H1 (cell line): Measurements from ENCODE around the gene DGCR8. TPM values are rescaled to one million over a fixed set of nuclear protein-coding genes. Genes with fewer than 3 reads are reported as not detected.

Source experiments
- CTCF ChIA-PET: fragments of 300-600 bp; sonication (Branson Sonifier 250); formaldehyde crosslinking; loops from one replicate; lab custom pipeline; 2021; ENCODE audit not compliant: partially characterized antibody; lab: Charles Lee
- POLR2A ChIA-PET: fragments of 300-600 bp; sonication (Branson Sonifier 250); formaldehyde crosslinking; loops from one replicate; lab custom pipeline; 2021; ENCODE audit warnings: inconsistent platforms; ENCODE audit not compliant: partially characterized antibody; lab: Charles Lee
- DNase-seq, 2 experiments: peaks; one replicate each; pipeline versions ENCODE4 v3.0.0 to v3.0.0-alpha.2; 2010 to 2022; ENCODE audit warnings: low spot score in 2 of 2, low read depth in 1 of 2, mixed read lengths in 1 of 2
- FAIRE-seq: peaks from 2 replicates; lab custom pipeline; 2011; peaks lifted over from hg19 to GRCh38; lab: Jason Lieb, UNC
- H2AFZ ChIP-seq: 2 replicates; pipeline ENCODE4 v1.8.1; 2012; ENCODE audit warnings: low read length, inconsistent platforms
- H2AK5ac ChIP-seq: 2 replicates; pipeline ENCODE4 v1.6.1; 2013; ENCODE audit warnings: low read depth, low read length
- H2BK120ac ChIP-seq: replicated peaks from 2 replicates; pipeline ENCODE3; 2013; ENCODE audit warnings: low read depth, low read length, inconsistent platforms
- H2BK12ac ChIP-seq: 2 replicates; pipeline ENCODE4 v1.6.1; 2013; ENCODE audit warnings: low read depth, low read length
- H2BK15ac ChIP-seq: 2 replicates; pipeline ENCODE4 v1.6.1; 2013; ENCODE audit warnings: low read length
- H2BK20ac ChIP-seq: 2 replicates; pipeline ENCODE4 v1.6.1; 2013; ENCODE audit warnings: low read length
- H2BK5ac ChIP-seq: 2 replicates; pipeline ENCODE4 v1.6.1; 2013; ENCODE audit warnings: low read depth, low read length
- H3K14ac ChIP-seq: 2 replicates; pipeline ENCODE4 v1.6.1; 2013; ENCODE audit warnings: inconsistent platforms; ENCODE audit not compliant: insufficient read length
- H3K18ac ChIP-seq: 2 replicates; pipeline ENCODE4 v1.6.1; 2013; ENCODE audit warnings: low read length; ENCODE audit errors: extremely low read depth
- H3K23ac ChIP-seq: 2 replicates; pipeline ENCODE4 v1.6.1; 2013; ENCODE audit warnings: inconsistent platforms; ENCODE audit not compliant: insufficient read length
- H3K23me2 ChIP-seq: 2 replicates; pipeline ENCODE4 v1.6.1; 2013; ENCODE audit warnings: low read depth, low read length
- H3K27ac ChIP-seq: 2 replicates; pipeline ENCODE4 v1.6.1; 2011; ENCODE audit warnings: low read depth, low read length, inconsistent platforms
- H3K27me3 ChIP-seq, 4 experiments: replicated peaks in 1 of 4; 1 replicate in 1 of 4; 2 replicates in 3 of 4; pipeline versions ENCODE4 v1.6.1 to v1.8.1; 2011 to 2013; ENCODE audit warnings: low read length in 3 of 4, mild to moderate bottlenecking in 3 of 4, inconsistent platforms in 2 of 4, mixed read lengths in 2 of 4, moderate library complexity in 1 of 4; ENCODE audit not compliant: control insufficient read depth in 3 of 4, insufficient read depth in 3 of 4; ENCODE audit errors: extremely low read depth in 1 of 4
- H3K36me3 ChIP-seq, 4 experiments: 2 replicates each; pipeline versions ENCODE4 v1.6.1 to v1.8.1; 2011 to 2013; ENCODE audit warnings: mild to moderate bottlenecking in 4 of 4, low read length in 3 of 4, moderate library complexity in 2 of 4, control low read depth in 1 of 4, inconsistent platforms in 1 of 4; ENCODE audit not compliant: insufficient read depth in 4 of 4, control insufficient read depth in 2 of 4
- H3K4ac ChIP-seq: replicated peaks from 2 replicates; pipeline ENCODE3; 2013; ENCODE audit warnings: low read length, low read depth, mixed read lengths, inconsistent platforms; ENCODE audit not compliant: insufficient read length
- H3K4me1 ChIP-seq, 4 experiments: replicated peaks in 1 of 4; 1 replicate in 1 of 4; 2 replicates in 3 of 4; pipeline versions ENCODE4 v1.6.1 to v1.8.1; 2011 to 2013; ENCODE audit warnings: low read length in 3 of 4, inconsistent platforms in 2 of 4, mixed read lengths in 1 of 4; ENCODE audit not compliant: insufficient read depth in 4 of 4, control insufficient read depth in 3 of 4
- H3K4me2 ChIP-seq, 2 experiments: 2 replicates each; pipeline versions ENCODE4 v1.6.1 to v1.8.1; 2011 to 2013; ENCODE audit warnings: low read depth in 2 of 2, low read length in 2 of 2, control low read depth in 1 of 2, inconsistent platforms in 1 of 2, mild to moderate bottlenecking in 1 of 2; ENCODE audit not compliant: insufficient read depth in 1 of 2
- H3K4me3 ChIP-seq, 4 experiments: fragments of 200-600, 300-600 bp in 1 of 4; sonication (generic), shearing (Covaris generic), sonication (Bioruptor Twin) in 1 of 4; 2 replicates each; pipeline versions ENCODE4 v1.5.1 to v1.8.1; 2011 to 2016; ENCODE audit warnings: low read length in 4 of 4, low read depth in 3 of 4, control low read depth in 2 of 4, inconsistent platforms in 2 of 4, mild to moderate bottlenecking in 2 of 4, mixed read lengths in 1 of 4, moderate library complexity in 1 of 4; ENCODE audit not compliant: insufficient read depth in 2 of 4; ENCODE audit errors: extremely low read depth in 1 of 4
- H3K56ac ChIP-seq: replicated peaks from 2 replicates; pipeline ENCODE3; 2013; ENCODE audit warnings: low read depth, mild to moderate bottlenecking, mixed read lengths, low read length, inconsistent platforms; ENCODE audit not compliant: insufficient read length
- H3K79me1 ChIP-seq: 2 replicates; pipeline ENCODE4 v1.6.1; 2013; ENCODE audit warnings: low read depth, low read length, control low read depth
- H3K79me2 ChIP-seq, 2 experiments: 2 replicates each; pipeline versions ENCODE4 v1.6.1 to v1.8.1; 2012 to 2013; ENCODE audit warnings: low read length in 2 of 2, mild to moderate bottlenecking in 2 of 2, inconsistent platforms in 1 of 2; ENCODE audit not compliant: insufficient read depth in 2 of 2, control insufficient read depth in 1 of 2
- H3K9ac ChIP-seq, 4 experiments: replicated peaks in 1 of 4; 1 replicate in 1 of 4; 2 replicates in 3 of 4; pipeline versions ENCODE4 v1.6.1 to v1.8.1; 2011 to 2013; ENCODE audit warnings: low read depth in 3 of 4, low read length in 3 of 4, control low read depth in 2 of 4, mild to moderate bottlenecking in 2 of 4, moderate library complexity in 2 of 4, inconsistent platforms in 1 of 4; ENCODE audit errors: extremely low read depth in 1 of 4
- H3K9me3 ChIP-seq, 2 experiments: 2 replicates each; pipeline versions ENCODE4 v1.6.1 to v1.8.1; 2012 to 2013; ENCODE audit warnings: mild to moderate bottlenecking in 2 of 2, moderate library complexity in 2 of 2, control low read depth in 1 of 2, inconsistent platforms in 1 of 2, low read depth in 1 of 2, low read length in 1 of 2, mixed read lengths in 1 of 2; ENCODE audit not compliant: insufficient read depth in 2 of 2
- H4K20me1 ChIP-seq, 2 experiments: replicated peaks in 1 of 2; 2 replicates each; pipeline versions ENCODE3 to v1.8.1; 2011 to 2013; ENCODE audit warnings: inconsistent platforms in 2 of 2, low read length in 2 of 2, mild to moderate bottlenecking in 1 of 2; ENCODE audit not compliant: insufficient read depth in 2 of 2, control insufficient read depth in 1 of 2
- H4K5ac ChIP-seq: 2 replicates; pipeline ENCODE4 v1.6.1; 2013; ENCODE audit warnings: low read length, low read depth, mixed read lengths, inconsistent platforms; ENCODE audit not compliant: insufficient read length
- H4K8ac ChIP-seq: 2 replicates; pipeline ENCODE4 v1.8.0; 2013; ENCODE audit warnings: mild to moderate bottlenecking, moderate library complexity, low read length, inconsistent platforms; ENCODE audit not compliant: insufficient read depth; ENCODE audit errors: extremely low read depth
- H4K91ac ChIP-seq: replicated peaks from 2 replicates; pipeline ENCODE3; 2013; ENCODE audit warnings: low read length, mixed read lengths, inconsistent platforms; ENCODE audit not compliant: insufficient read length
- CBX8 ChIP-seq: fragments of 300-800, 300-1000 bp; sonication (generic); IDR thresholded peaks from 2 replicates; pipeline ENCODE4 v1.7.1; 2016; ENCODE audit warnings: low read depth, low read length, borderline replicate concordance
- CEBPB ChIP-seq: IDR thresholded peaks from 2 replicates; pipeline ENCODE4 v1.6.1; 2012; ENCODE audit warnings: low read depth, low read length
- CHD2 ChIP-seq: IDR thresholded peaks from 2 replicates; pipeline ENCODE4 v1.6.1; 2012; ENCODE audit warnings: low read length, improper control_type of control experiment
- CTBP2 ChIP-seq: IDR thresholded peaks from 2 replicates; pipeline ENCODE4 v1.7.0; 2011; ENCODE audit warnings: borderline replicate concordance, mild to moderate bottlenecking, moderate library complexity, mixed read lengths, low read length; ENCODE audit not compliant: insufficient read depth, insufficient read length
- HDAC6 ChIP-seq: IDR thresholded peaks from one replicate; pipeline ENCODE4 v1.7.1; 2012; ENCODE audit warnings: low read depth, mild to moderate bottlenecking, inconsistent platforms, low read length, moderate library complexity
- JUND ChIP-seq: IDR thresholded peaks from 2 replicates; pipeline ENCODE4 v1.6.1; 2011; ENCODE audit warnings: mild to moderate bottlenecking, improper control_type of control experiment, low read length
- KDM1A ChIP-seq: fragments of 200-600, 300-600 bp; sonication (generic); IDR thresholded peaks from 2 replicates; pipeline ENCODE4 v1.7.1; 2016; ENCODE audit warnings: mild to moderate bottlenecking, low read length, borderline replicate concordance
- RAD21 ChIP-seq, 2 experiments: IDR thresholded peaks in 1 of 2; conservative IDR thresholded peaks in 1 of 2; 2 replicates each; pipeline ENCODE4 v1.6.1; 2011; ENCODE audit warnings: low read depth in 2 of 2, low read length in 2 of 2, improper control_type of control experiment in 1 of 2, inconsistent platforms in 1 of 2, mild to moderate bottlenecking in 1 of 2, moderate library complexity in 1 of 2
- SIX5 ChIP-seq: IDR thresholded peaks from 2 replicates; pipeline ENCODE4 v1.6.1; 2011; ENCODE audit warnings: mild to moderate bottlenecking, low read depth, low read length
- TCF12 ChIP-seq: IDR thresholded peaks from 2 replicates; pipeline ENCODE4 v1.6.1; 2011; ENCODE audit warnings: low read depth, mild to moderate bottlenecking, low read length
- YY1 ChIP-seq: IDR thresholded peaks from 2 replicates; pipeline ENCODE4 v1.6.1; 2011; ENCODE audit warnings: low read depth, mild to moderate bottlenecking, low read length
- WGBS, 2 experiments: shearing (Covaris generic) in 1 of 2; methylation state at CpG; one replicate each; pipeline versions ENCODE4 v1.1.6 to v1.1.7; 2013 to 2015; ENCODE audit warnings: low lambda C conversion rate in 2 of 2, mixed read lengths in 2 of 2, inconsistent platforms in 1 of 2, low coverage in 1 of 2, missing lambda C conversion rate in 1 of 2; ENCODE audit not compliant: insufficient replicate concordance in 2 of 2, insufficient coverage in 1 of 2, insufficient read length in 1 of 2; ENCODE audit errors: extremely low coverage in 1 of 2, missing lambda C conversion rate in 1 of 2; 5-methylcytosine and 5-hydroxymethylcytosine counted together
- polyA plus RNA-seq, 7 experiments: library from polyadenylated mRNA; depleted of rRNA in 3 of 7; stranded (reverse) in 5 of 7; unstranded in 2 of 7; fragments of >200 nt in 5 of 7; fragments of 200-250 nt in 2 of 7; gene quantifications; 1 replicate in 5 of 7; 2 replicates in 1 of 7; 4 replicates in 1 of 7; pipeline versions ENCODE4 v1.2.1 to v1.2.3, GENCODE V29; 2011 to 2013; ENCODE audit warnings: missing spikeins in 2 of 7, mixed read lengths in 2 of 7
- total RNA-seq: library from RNA; stranded (reverse); fragmentation: NEBNext Ultra II Directional; extraction: Animal tissue kit (Norgen Biotek cat#: 25700); gene quantifications from 2 replicates; pipeline ENCODE4 v1.2.1, GENCODE V29; 2021

Gene DGCR8
- total and polyA plus RNA-seq, 2 of the 8 experiments (the other 6 are each of a cell fraction or from before 2014, with no cell fraction given), result 23.7 to 43.7 TPM

DNA sequence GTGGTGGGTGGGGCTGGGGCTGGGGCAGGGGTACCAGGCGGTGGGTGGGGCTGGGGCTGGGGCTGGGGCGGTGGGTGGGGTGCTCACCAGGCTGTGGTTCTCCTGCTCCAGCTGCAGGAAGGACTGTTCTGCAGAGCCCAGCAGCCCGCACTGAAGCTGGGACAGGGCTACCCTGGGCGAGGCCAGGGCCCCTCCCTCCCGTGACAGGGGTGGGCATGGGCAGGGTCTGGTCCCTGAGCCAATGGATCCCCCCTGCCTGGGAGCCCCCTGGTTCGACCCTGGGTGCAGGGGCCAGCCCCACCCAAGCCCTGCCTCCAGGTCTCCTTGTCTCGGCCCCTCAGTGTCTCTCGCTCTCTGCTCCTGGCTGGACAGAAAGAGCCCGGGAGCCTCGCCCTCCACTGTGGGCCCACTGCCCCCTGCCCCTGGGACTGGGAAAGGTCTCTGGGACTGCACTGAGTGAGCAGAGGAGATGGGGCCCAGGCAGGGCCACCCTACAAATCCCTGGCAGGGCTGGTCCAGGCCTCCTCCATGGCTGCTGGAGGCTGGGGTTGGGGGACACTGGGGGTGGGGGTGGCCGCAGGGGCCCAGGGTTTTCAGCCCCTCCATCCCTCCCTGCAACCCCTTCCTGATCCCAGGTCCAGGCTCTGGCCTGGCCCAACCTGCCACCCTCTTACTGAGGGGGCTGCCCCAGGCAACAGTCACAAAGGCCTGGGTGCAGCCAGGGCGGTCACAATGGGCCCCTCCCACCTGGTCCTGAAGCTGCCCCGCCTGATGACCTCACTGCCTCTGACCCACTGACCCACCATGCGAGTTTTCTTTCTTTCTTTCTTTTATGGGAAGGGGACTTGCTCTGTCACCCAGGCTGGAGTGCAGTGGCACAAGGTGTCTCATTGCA lies 70.6 kb downstream of the DGCR8 start, which contains the start of gene CCDC188:
TSS of gene CCDC188 (minus strand) at position 675 of the 895 bp plus-strand sequence. CDS start at position 606, 69 bp downstream.
- no peaks in the 10 kb centered on the region for H3K79me2 ChIP-seq
- FAIRE-seq (no peak), DNase-seq (no peak)
- no peak within 1 kb of the TSS for H2BK12ac ChIP-seq
- H3K23ac ChIP-seq, result no peak within 1 kb of the TSS
- H4K20me1 ChIP-seq, result no peaks in the 10 kb centered on the region
- no peak within 1 kb of the TSS for H3K4me3 ChIP-seq
- peak within 1 kb of the TSS; percentile 25; the same call in 1 of the 2 replicates for H4K8ac ChIP-seq
- H3K4ac ChIP-seq, result no peak within 1 kb of the TSS
- no peak within 1 kb of the TSS for H2AK5ac ChIP-seq
- H3K18ac ChIP-seq, result no peak within 1 kb of the TSS
- ChIA-PET POLR2A (interaction anchor here (1.2 to 2.1 kb wide), 3 partner anchors 21 to 108 kb away, joined by 3 to 10 read pairs (median 8); partner anchors contain the start of gene TRMT2A), CTCF (interaction anchor here (0.5 to 7.7 kb wide), 6 partner anchors 36 to 140 kb away, joined by 3 to 93 read pairs (median 3); no protein-coding TSS in a partner anchor)
- no peak within 1 kb of the TSS for H3K14ac ChIP-seq
- H3K4me2 ChIP-seq, result no peak within 1 kb of the TSS
- H2BK15ac ChIP-seq, result no peak within 1 kb of the TSS
- no peaks in the 10 kb centered on the region for H3K9me3 ChIP-seq
- H3K23me2 ChIP-seq, result no peaks in the 10 kb centered on the region
- no peak within 1 kb of the TSS for H3K56ac ChIP-seq
- H2BK120ac ChIP-seq, result no peak within 1 kb of the TSS
- no peaks in the 10 kb centered on the region for H3K79me1 ChIP-seq
- H3K9ac ChIP-seq, result no peak within 1 kb of the TSS
- no peak within 1 kb of the TSS for H2BK20ac ChIP-seq
- H3K4me1 ChIP-seq, result no peaks in the 10 kb centered on the region
- no peak within 1 kb of the TSS for H4K91ac ChIP-seq
- H3K27me3 ChIP-seq, result no peaks in the 10 kb centered on the region
- no peak within 1 kb of the TSS for H4K5ac ChIP-seq
- no peak within 1 kb of the TSS for H2AFZ ChIP-seq
- no peak within 1 kb of the TSS for H3K27ac ChIP-seq
- no peak within 1 kb of the TSS for H2BK5ac ChIP-seq
- H3K36me3 ChIP-seq, result no peaks in the 10 kb centered on the region
- WGBS, 2 experiments, result 92% methylated on average over 6 of the region's 14 CpGs; no CpG with 5 or more reads in 1 of the 2 experiments
- no peak for TF ChIP-seq SIX5
- no peak for TF ChIP-seq KDM1A
- TF ChIP-seq CHD2, result no peak
- no peak for TF ChIP-seq CBX8
- TF ChIP-seq HDAC6, result no peak
- TF ChIP-seq JUND, result no peak
- no peak for TF ChIP-seq YY1
- TF ChIP-seq CTBP2, result no peak
- no peak for TF ChIP-seq RAD21 (IDR thresholded peaks at IDR 0.05 in 1 of 2, conservative IDR thresholded peaks at IDR 0.05 in 1 of 2; ENCODE audit: low read depth in 2 of 2, low read length in 2 of 2)
- no peak for TF ChIP-seq CEBPB
- TF ChIP-seq TCF12, result no peak
